HG03432 (cell line): ENCODE results near the gene ZNF784.

ENCODE experiments used
- ATAC-seq: cut with Tn5 transposase; IDR thresholded peaks from one replicate; pipeline ENCODE4 v1.9.1; 2021; ENCODE audit warnings: mild to moderate bottlenecking, moderate library complexity; ENCODE audit not compliant: unreplicated experiment

The ZNF784 gene

GRCh38 chr19:55656988-55657747 lies 32.8 kb upstream of the ZNF784 start:
- ATAC-seq = no peak

- ATAC-seq = no peak
Observed at GRCh38 chr19:55656552-55656951, 32.2 kb upstream of the ZNF784 start.

GRCh38 chr19:55655648-55656040 lies 31.3 kb upstream of the ZNF784 start:
- no peak for ATAC-seq

GRCh38 chr19:55654868-55655647 lies 30.7 kb upstream of the ZNF784 start, which contains the start of gene U2AF2:
U2AF2 (plus strand) TSS chr19:55655035; CDS start chr19:55655105, 70 bp downstream.
- ATAC-seq = peak; percentile 40

GRCh38 chr19:55654323-55654867 lies 30.0 kb upstream of the ZNF784 start:
- ATAC-seq = peak; percentile 54

GRCh38 chr19:55653651-55654322 lies 29.4 kb upstream of the ZNF784 start:
- ATAC-seq = peak; percentile 48

- ATAC-seq = no peak
Observed at GRCh38 chr19:55652311-55653128, 28.2 kb upstream of the ZNF784 start.

- ATAC-seq = no peak
Observed at GRCh38 chr19:55651236-55651635, 26.9 kb upstream of the ZNF784 start.

- no peak for ATAC-seq
Observed at GRCh38 chr19:55650602-55651230, 26.4 kb upstream of the ZNF784 start.

- no peak for ATAC-seq
Observed at GRCh38 chr19:55650126-55650557, 25.8 kb upstream of the ZNF784 start.

- no peak for ATAC-seq
Observed at GRCh38 chr19:55649268-55650125, 25.1 kb upstream of the ZNF784 start.

GRCh38 chr19:55648585-55649267 lies 24.4 kb upstream of the ZNF784 start:
- ATAC-seq = no peak

GRCh38 chr19:55647732-55648584 lies 23.6 kb upstream of the ZNF784 start, which contains the start of gene CCDC106:
CCDC106 (plus strand) TSS chr19:55648212; CDS start chr19:55649047, 835 bp downstream.
- peak; percentile 26 for ATAC-seq

- ATAC-seq = no peak
Observed at GRCh38 chr19:55646889-55647731, 22.7 kb upstream of the ZNF784 start.

- no peak for ATAC-seq
Observed at GRCh38 chr19:55645512-55645881, 21.1 kb upstream of the ZNF784 start.

- ATAC-seq = no peak
Observed at GRCh38 chr19:55644842-55645511, 20.6 kb upstream of the ZNF784 start.
